T-helper 1 cell treated with Interleukin-12 subunit alpha and Interleukin-12 subunit beta and Interleukin-4 antibody, amounts not matched to agents 30 μg/mL and 1 μg/mL, for 36 hours (primary cell): Measurements from ENCODE around the gene COG5.
"Not testable (repeated sequence)": the region's sequence is repeated elsewhere in the genome, so short reads cannot be mapped to it uniquely, and the experiment has no call there.

Experiments used
- H3K27ac Mint-ChIP-seq: one replicate; pipeline ENCODE4 v1.8.0; 2021; ENCODE audit warnings: mild to moderate bottlenecking, mixed read lengths
- H3K27me3 Mint-ChIP-seq: one replicate; pipeline ENCODE4 v1.8.0; 2021; ENCODE audit warnings: low read depth, mixed read lengths
- H3K36me3 Mint-ChIP-seq: one replicate; pipeline ENCODE4 v1.8.0; 2021; ENCODE audit warnings: low read depth, mixed read lengths
- H3K4me1 Mint-ChIP-seq: one replicate; pipeline ENCODE4 v1.8.0; 2021; ENCODE audit warnings: low read depth, mixed read lengths
- H3K4me3 Mint-ChIP-seq: one replicate; pipeline ENCODE4 v1.8.0; 2021; ENCODE audit warnings: mild to moderate bottlenecking, moderate library complexity, mixed read lengths
- H3K9me3 Mint-ChIP-seq: one replicate; pipeline ENCODE4 v1.8.0; 2021; ENCODE audit warnings: mixed read lengths

The COG5 gene

DNA sequence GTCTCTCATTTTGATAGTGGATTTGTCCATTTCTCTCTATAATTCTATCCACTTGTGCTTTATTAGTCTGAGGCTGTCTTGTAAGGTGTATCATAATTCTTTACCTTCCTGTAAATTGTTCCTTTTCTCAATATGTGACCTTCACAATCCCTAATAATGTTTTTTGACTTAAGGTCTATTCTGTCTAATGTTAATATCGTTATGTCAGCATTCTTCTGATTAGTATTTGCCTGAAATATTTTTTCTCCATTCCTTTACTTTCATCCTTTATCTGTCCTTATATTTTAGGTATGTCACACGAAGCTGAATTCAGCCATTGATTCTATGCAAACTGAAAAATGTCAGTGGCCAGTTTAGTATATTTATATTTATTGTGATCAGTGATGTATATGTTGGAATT, 295.1 kb downstream of the COG5 start:
- Mint-ChIP-seq H3K9me3 (no peaks in the 10 kb centered on the region), H3K4me1 (no peaks in the 10 kb centered on the region), H3K36me3 (no peaks in the 10 kb centered on the region), H3K27me3 (no peaks in the 10 kb centered on the region), H3K4me3 (no peak overlapping the region), H3K27ac (no peak overlapping the region)

DNA sequence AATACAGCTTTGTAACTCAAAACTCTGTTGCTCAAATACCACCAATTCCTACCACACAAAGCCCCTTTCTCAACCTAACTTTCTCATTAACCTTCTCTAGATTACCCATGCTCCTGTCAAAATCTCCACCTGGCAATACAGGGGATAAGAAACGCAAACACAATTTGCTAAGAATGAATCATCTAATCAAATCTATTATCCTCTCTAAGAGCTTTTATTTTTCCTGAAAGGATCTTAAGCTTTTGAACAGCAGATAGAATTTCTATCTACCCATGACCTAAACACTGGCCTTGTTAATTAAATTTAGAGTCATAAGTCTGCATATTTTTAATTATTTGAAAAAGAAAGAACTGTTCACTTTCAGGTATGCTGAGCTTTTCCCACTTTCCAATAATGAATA, 296.6 kb downstream of the COG5 start:
- Mint-ChIP-seq H3K36me3 (no peaks in the 10 kb centered on the region), H3K9me3 (no peaks in the 10 kb centered on the region), H3K4me3 (no peak overlapping the region), H3K4me1 (no peaks in the 10 kb centered on the region), H3K27ac (no peak overlapping the region), H3K27me3 (no peaks in the 10 kb centered on the region)

DNA sequence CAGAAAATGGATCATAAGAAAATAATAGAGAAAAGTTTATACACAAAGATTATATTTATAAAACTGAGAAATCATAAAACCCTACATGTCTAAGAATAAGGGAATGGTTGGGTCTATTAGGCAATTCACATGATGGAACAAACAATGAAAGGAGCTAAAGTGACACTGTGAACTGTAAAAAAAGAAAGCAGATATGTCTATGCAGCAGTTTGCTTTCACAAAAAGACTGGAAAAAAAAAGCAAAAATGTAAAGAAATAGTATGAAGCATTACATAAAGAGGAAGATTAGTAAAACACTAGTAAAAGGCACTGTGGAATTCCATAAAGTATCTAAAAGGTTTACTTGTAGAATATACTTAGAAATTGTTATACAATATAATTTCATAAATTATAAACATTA, 299.0 kb downstream of the COG5 start:
- Mint-ChIP-seq H3K4me3 (no peak overlapping the region), H3K27ac (no peak overlapping the region), H3K36me3 (no peaks in the 10 kb centered on the region), H3K9me3 (no peaks in the 10 kb centered on the region), H3K4me1 (no peaks in the 10 kb centered on the region), H3K27me3 (no peaks in the 10 kb centered on the region)

- no peak overlapping the region for H3K4me3 Mint-ChIP-seq
- H3K36me3 Mint-ChIP-seq: peaks cover 3% of the 10 kb centered on the region
- H3K27ac Mint-ChIP-seq: no peak overlapping the region
- H3K27me3 Mint-ChIP-seq: no peaks in the 10 kb centered on the region
- H3K4me1 Mint-ChIP-seq: no peaks in the 10 kb centered on the region
- no peaks in the 10 kb centered on the region for H3K9me3 Mint-ChIP-seq
Observed at GRCh38 chr7:107262857-107263256, 300.9 kb downstream of the COG5 start.

DNA sequence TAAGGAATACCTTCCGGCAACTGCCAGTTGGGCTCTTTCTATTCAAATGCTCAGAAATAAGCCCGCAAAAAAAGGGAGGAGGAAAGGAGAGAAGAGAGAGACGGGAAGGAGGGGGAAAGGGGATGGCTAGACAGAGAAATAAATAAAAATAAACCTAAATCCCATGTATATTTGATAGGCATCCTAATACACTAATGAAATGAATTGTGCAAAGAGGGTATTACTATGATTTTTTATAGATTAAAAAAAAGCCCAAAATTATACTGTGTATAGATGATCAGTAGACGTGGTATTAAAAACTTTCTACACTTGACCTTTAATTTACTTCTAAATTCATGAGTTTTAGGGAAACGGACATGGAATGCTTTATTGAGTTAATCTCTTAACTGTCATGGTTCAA, 305.0 kb downstream of the COG5 start:
- H3K4me3 Mint-ChIP-seq: no peak overlapping the region
- H3K27me3 Mint-ChIP-seq: no peaks in the 10 kb centered on the region
- H3K4me1 Mint-ChIP-seq: no peaks in the 10 kb centered on the region
- H3K36me3 Mint-ChIP-seq: peaks cover 4% of the 10 kb centered on the region
- no peaks in the 10 kb centered on the region for H3K9me3 Mint-ChIP-seq
- H3K27ac Mint-ChIP-seq: no peak overlapping the region

DNA sequence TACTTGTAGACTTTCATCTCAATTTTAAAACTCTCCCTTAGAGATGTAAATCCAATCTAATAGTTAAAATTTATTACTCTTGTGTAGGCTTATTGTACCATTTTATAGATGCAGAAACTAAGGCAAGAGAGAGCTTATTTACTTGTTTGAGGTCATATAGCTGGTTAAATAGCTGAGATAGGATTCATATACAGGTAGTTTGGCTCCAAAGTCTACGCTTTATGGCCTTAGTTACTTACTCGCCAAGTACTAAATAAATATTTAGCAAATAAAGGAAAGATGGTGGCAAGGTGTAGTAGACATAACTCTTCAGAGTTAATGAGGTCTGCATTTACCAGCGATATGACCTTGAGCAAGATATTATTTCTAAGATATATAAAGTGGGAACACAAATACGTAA, 308.1 kb downstream of the COG5 start:
- H3K27me3 Mint-ChIP-seq: no peaks in the 10 kb centered on the region
- peaks cover 6% of the 10 kb centered on the region for H3K36me3 Mint-ChIP-seq
- no peak overlapping the region for H3K4me3 Mint-ChIP-seq
- no peaks in the 10 kb centered on the region for H3K9me3 Mint-ChIP-seq
- H3K27ac Mint-ChIP-seq: no peak overlapping the region
- H3K4me1 Mint-ChIP-seq: no peaks in the 10 kb centered on the region

DNA sequence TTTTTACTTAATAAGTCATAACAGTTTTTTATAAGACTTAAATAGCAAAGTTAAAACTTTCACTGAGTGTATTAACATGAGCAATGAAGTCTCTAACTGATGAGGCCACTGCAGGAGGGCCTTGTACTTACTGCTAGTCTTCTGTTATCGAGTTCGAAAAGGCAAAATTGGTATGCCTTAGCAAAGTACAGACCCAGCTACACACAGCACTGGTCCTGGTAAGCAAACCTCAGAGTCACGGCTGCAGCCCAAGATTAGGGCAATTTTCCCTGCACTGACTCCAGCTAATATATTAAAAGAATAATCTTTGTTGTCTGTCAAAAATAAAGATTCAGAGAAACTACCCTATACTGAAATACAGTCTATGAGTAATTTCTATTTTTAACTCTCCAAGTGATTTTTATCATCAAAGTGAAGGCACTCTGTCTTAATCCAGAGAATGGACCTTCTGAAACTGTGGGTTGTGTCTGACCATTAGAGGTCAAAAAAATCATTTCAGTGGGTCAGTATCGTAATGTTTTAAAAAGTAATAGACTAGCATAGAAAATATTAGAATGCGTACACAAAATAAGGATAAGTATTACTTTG, 309.2 kb downstream of the COG5 start:
- no peaks in the 10 kb centered on the region for H3K9me3 Mint-ChIP-seq
- peaks cover 6% of the 10 kb centered on the region for H3K36me3 Mint-ChIP-seq
- H3K27me3 Mint-ChIP-seq: no peaks in the 10 kb centered on the region
- no peak overlapping the region for H3K27ac Mint-ChIP-seq
- H3K4me3 Mint-ChIP-seq: no peak overlapping the region
- H3K4me1 Mint-ChIP-seq: no peaks in the 10 kb centered on the region

GRCh38 chr7:107253599-107253998, 310.1 kb downstream of the COG5 start:
- Mint-ChIP-seq H3K9me3 (no peaks in the 10 kb centered on the region), H3K4me1 (no peaks in the 10 kb centered on the region), H3K27me3 (no peaks in the 10 kb centered on the region), H3K27ac (no peak overlapping the region), H3K4me3 (no peak overlapping the region), H3K36me3 (peaks cover 6% of the 10 kb centered on the region)

- Mint-ChIP-seq H3K27ac (no peak overlapping the region), H3K4me3 (no peak overlapping the region)
Observed at GRCh38 chr7:107251963-107252362, 311.8 kb downstream of the COG5 start.

DNA sequence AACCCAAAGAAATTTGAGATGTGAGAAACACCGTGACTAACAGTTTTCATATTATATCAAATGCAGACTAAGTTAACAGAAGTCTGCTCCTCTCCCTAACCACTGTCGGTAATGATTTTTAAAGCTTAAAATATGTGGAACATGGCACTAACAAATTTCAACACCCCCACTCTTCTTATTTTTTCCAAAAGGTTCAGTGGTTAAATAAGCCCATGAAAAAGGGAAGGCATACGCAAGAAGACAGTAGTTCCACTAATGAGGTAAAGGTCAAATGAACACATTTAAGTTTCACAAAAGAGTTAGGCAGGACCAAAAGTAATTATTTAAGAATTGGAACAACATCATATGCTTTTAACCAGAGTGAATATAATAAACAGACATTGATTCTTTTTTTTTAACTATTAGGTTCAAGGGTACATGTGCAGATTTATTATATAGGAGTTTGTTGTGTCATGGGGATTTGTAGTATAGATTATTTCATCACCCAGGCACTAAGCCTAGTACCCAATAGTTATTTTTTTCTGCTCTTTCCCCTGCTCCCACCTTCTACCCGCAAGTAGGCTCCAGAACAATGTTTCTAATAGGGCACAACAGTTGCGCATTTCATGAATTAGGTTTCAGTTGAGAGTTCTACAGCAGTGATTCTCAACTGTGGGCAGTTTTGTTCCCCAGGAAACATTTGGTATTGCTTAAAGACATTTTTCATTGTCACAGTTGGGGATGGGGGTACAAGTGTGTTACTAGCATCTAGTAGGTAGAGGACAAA, 315.0 kb downstream of the COG5 start:
- no peak overlapping the region for H3K4me3 Mint-ChIP-seq
- H3K9me3 Mint-ChIP-seq: peaks cover 18% of the 10 kb centered on the region
- H3K36me3 Mint-ChIP-seq: peaks cover 28% of the 10 kb centered on the region
- no peak overlapping the region for H3K27ac Mint-ChIP-seq
- no peaks in the 10 kb centered on the region for H3K4me1 Mint-ChIP-seq
- no peaks in the 10 kb centered on the region for H3K27me3 Mint-ChIP-seq

More at GRCh38 chr7:107251963-107252362, 311.8 kb downstream of the COG5 start:
- no peaks in the 10 kb centered on the region for H3K9me3 Mint-ChIP-seq
- H3K27me3 Mint-ChIP-seq: no peaks in the 10 kb centered on the region
- H3K36me3 Mint-ChIP-seq: peaks cover 9% of the 10 kb centered on the region
- no peaks in the 10 kb centered on the region for H3K4me1 Mint-ChIP-seq

GRCh38 chr7:107246836-107247235, 316.9 kb downstream of the COG5 start:
- H3K27me3 Mint-ChIP-seq, H3K4me3 Mint-ChIP-seq, H3K4me1 Mint-ChIP-seq, H3K27ac Mint-ChIP-seq: not testable (repeated sequence)
- H3K9me3 Mint-ChIP-seq: peaks cover 18% of the 10 kb centered on the region
- peaks cover 32% of the 10 kb centered on the region for H3K36me3 Mint-ChIP-seq

- Mint-ChIP-seq H3K27ac (no peak overlapping the region), H3K4me3 (no peak overlapping the region), H3K36me3 (peaks cover 35% of the 10 kb centered on the region), H3K9me3 (peaks cover 18% of the 10 kb centered on the region), H3K27me3 (no peaks in the 10 kb centered on the region), H3K4me1 (no peaks in the 10 kb centered on the region)
Observed at GRCh38 chr7:107244613-107245012, 319.1 kb downstream of the COG5 start.

GRCh38 chr7:107242267-107242666, 321.5 kb downstream of the COG5 start:
- Mint-ChIP-seq H3K9me3 (peaks cover 18% of the 10 kb centered on the region), H3K36me3 (peaks cover 29% of the 10 kb centered on the region), H3K27me3 (no peaks in the 10 kb centered on the region), H3K4me3 (no peak overlapping the region), H3K27ac (no peak overlapping the region), H3K4me1 (no peaks in the 10 kb centered on the region)

GRCh38 chr7:107237451-107237850, 326.3 kb downstream of the COG5 start:
- Mint-ChIP-seq H3K4me1 (no peaks in the 10 kb centered on the region), H3K9me3 (no peaks in the 10 kb centered on the region), H3K4me3 (no peak overlapping the region), H3K27me3 (no peaks in the 10 kb centered on the region), H3K36me3 (peaks cover 3% of the 10 kb centered on the region), H3K27ac (no peak overlapping the region)

DNA sequence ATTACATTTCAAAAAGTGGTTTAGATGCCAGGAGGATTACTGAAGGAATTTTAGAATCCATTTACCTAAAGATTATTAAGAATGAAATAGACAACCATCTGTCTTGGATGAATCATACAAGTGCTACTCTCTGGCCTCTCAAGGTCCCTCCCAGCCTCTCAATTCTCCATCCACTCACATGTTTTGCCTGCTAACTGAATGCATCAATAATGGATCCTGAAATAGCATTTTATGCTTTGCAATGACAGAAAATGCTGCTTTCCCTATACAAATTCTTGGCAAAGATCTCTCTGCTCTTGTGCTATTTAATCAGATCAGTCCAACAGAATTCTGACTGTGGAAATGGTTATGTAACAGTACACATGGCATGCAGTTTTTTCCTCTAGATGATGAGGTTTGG, 326.9 kb downstream of the COG5 start:
- H3K4me1 Mint-ChIP-seq: no peaks in the 10 kb centered on the region
- peaks cover 3% of the 10 kb centered on the region for H3K36me3 Mint-ChIP-seq
- no peak overlapping the region for H3K4me3 Mint-ChIP-seq
- no peaks in the 10 kb centered on the region for H3K27me3 Mint-ChIP-seq
- H3K9me3 Mint-ChIP-seq: no peaks in the 10 kb centered on the region
- no peak overlapping the region for H3K27ac Mint-ChIP-seq
